ENCODE data around the gene UBE2Q2.
A peak's percentile ranks its signal among the peaks of the same experiment; 100 is the strongest.

UBE2Q2 gene

GRCh38 chr15:75928680-75929608 is 85.7 kb downstream of the UBE2Q2 start:
- no peak for DNase-seq

GRCh38 chr15:75929799-75930565 is 86.7 kb downstream of the UBE2Q2 start:
- no peak for DNase-seq

GRCh38 chr15:75930866-75931265 is 87.6 kb downstream of the UBE2Q2 start:
- DNase-seq: no peak

- DNase-seq: no peak
Measured at GRCh38 chr15:75942464-75942863, 99.2 kb downstream of the UBE2Q2 start.

GRCh38 chr15:75943246-75943645 is 100.0 kb downstream of the UBE2Q2 start:
- DNase-seq: no peak

- DNase-seq: no peak
Measured at GRCh38 chr15:75943713-75944215, 100.5 kb downstream of the UBE2Q2 start.

GRCh38 chr15:75945953-75946352 is 102.7 kb downstream of the UBE2Q2 start:
- DNase-seq: peak; percentile 82

GRCh38 chr15:75947092-75947491 is 103.8 kb downstream of the UBE2Q2 start:
- DNase-seq: peak; percentile 66

GRCh38 chr15:75948761-75949296 is 105.6 kb downstream of the UBE2Q2 start:
- no peak for DNase-seq

All from inflammatory macrophage treated with lipopolysaccharide for 4 hours (primary cell).